ENCODE results near the gene GATAD2A. TPM values are rescaled to one million over a fixed set of nuclear protein-coding genes. Genes with fewer than 3 reads are reported as not detected.
A peak's percentile ranks its signal among the peaks of the same experiment; 100 is the strongest.

GATAD2A gene
- total and polyA plus RNA-seq, 2 of the 8 experiments (the other 6 are each of a cell fraction or from before 2014, with no cell fraction given) = 38.4 to 205 TPM

DNA sequence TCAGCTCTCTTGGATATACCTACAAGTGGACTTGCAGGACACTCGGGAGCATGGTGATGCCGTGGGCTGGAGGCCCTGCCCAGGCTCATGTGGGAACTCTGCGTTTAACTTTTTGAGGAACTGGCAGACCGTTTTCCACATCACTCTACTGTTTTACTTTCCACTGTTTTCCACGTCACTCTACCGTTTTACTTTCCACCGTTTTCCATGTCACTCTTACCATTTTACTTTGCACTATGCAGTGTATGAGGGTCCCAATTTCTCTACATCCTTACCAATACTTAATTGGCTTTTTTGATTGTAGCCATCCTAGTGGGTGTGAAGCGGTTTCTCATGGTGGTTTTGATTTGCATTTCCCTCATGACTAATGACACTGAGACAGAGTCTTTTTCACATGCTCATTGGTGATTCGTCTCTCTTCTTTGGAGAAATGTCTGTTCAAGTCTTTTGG, 40.5 kb downstream of the GATAD2A start:
- CTCF ChIA-PET (ENCODE audit: partially characterized antibody) = interaction anchor here (1.0 kb wide), 1 partner anchor 14 kb away, joined by 3 read pairs; no protein-coding TSS in a partner anchor
- no peak overlapping the region for H3K27ac ChIP-seq (ENCODE audit: low read depth, low read length)

More for the DNA sequence above, 40.5 kb downstream of the GATAD2A start:
- Histone ChIP-seq H3K4me1 (replicated peaks in 1 of 4; ENCODE audit: control insufficient read depth in 3 of 4, insufficient read depth in 4 of 4, low read length in 3 of 4) (peaks cover 7 to 18% (median 12%) of the 10 kb centered on the region in 4 experiments; a peak in 6 of 7 replicates), H3K23me2 (ENCODE audit: low read depth, low read length) (no peaks in the 10 kb centered on the region), H2AK5ac (ENCODE audit: low read depth, low read length) (no peak overlapping the region), H3K4me2 (ENCODE audit: insufficient read depth in 1 of 2, low read depth in 2 of 2, low read length in 2 of 2) (peak overlapping the region in 1 of 2 experiments; percentile 11; a peak in 1 of 4 replicates), H3K9ac (replicated peaks in 1 of 4; ENCODE audit: extremely low read depth in 1 of 4, low read depth in 3 of 4, low read length in 3 of 4) (no peak overlapping the region), H3K18ac (ENCODE audit: extremely low read depth, low read length) (no peak overlapping the region), H2BK5ac (ENCODE audit: low read depth, low read length) (no peak overlapping the region), H2AFZ (ENCODE audit: low read length) (no peak overlapping the region), H4K91ac (replicated peaks; ENCODE audit: insufficient read length, low read length) (no peak overlapping the region), H2BK120ac (replicated peaks; ENCODE audit: low read depth, low read length) (no peak overlapping the region), H3K14ac (ENCODE audit: insufficient read length) (no peak overlapping the region), H3K79me1 (ENCODE audit: low read depth, low read length) (peaks cover 41% of the 10 kb centered on the region), H3K9me3 (ENCODE audit: insufficient read depth in 2 of 2, low read depth in 1 of 2, low read length in 1 of 2) (no peaks in the 10 kb centered on the region), H3K36me3 (ENCODE audit: control insufficient read depth in 2 of 4, insufficient read depth in 4 of 4, low read length in 3 of 4) (no peaks in the 10 kb centered on the region), H3K4ac (replicated peaks; ENCODE audit: insufficient read length, low read depth, low read length) (no peak overlapping the region), H3K4me3 (ENCODE audit: extremely low read depth in 1 of 4, insufficient read depth in 2 of 4, low read depth in 3 of 4, low read length in 4 of 4) (no peak overlapping the region), H4K8ac (ENCODE audit: extremely low read depth, insufficient read depth, low read length) (no peak overlapping the region), H2BK15ac (ENCODE audit: low read length) (no peak overlapping the region), H2BK20ac (ENCODE audit: low read length) (no peak overlapping the region), H3K23ac (ENCODE audit: insufficient read length) (no peak overlapping the region), H3K56ac (replicated peaks; ENCODE audit: insufficient read length, low read depth, low read length) (no peak overlapping the region), H4K5ac (ENCODE audit: insufficient read length, low read depth, low read length) (no peak overlapping the region), H2BK12ac (ENCODE audit: low read depth, low read length) (0 out of 2 replicates have a peak overlapping the region, but pooled peaks have one; percentile 17), H4K20me1 (replicated peaks in 1 of 2; ENCODE audit: control insufficient read depth in 1 of 2, insufficient read depth in 2 of 2, low read length in 2 of 2) (peaks cover 33 to 51% of the 10 kb centered on the region in 2 experiments), H3K79me2 (ENCODE audit: control insufficient read depth in 1 of 2, insufficient read depth in 2 of 2, low read length in 2 of 2) (peaks cover 52 to 98% of the 10 kb centered on the region in 2 experiments), H3K27me3 (replicated peaks in 1 of 4; ENCODE audit: control insufficient read depth in 3 of 4, extremely low read depth in 1 of 4, insufficient read depth in 3 of 4, low read length in 3 of 4) (no peaks in the 10 kb centered on the region)
- 85 to 100% methylated on average over 3 to 9 of the region's 9 CpGs for WGBS, 2 experiments (ENCODE audit: extremely low coverage in 1 of 2, insufficient coverage in 1 of 2, insufficient read length in 1 of 2, insufficient replicate concordance in 2 of 2, low coverage in 1 of 2, low lambda C conversion rate in 2 of 2, missing lambda C conversion rate in 1 of 2)
- POLR2A ChIA-PET (ENCODE audit: partially characterized antibody) = no interaction called here
- DNase-seq (ENCODE audit: low read depth in 1 of 2, low spot score in 2 of 2) (no peak), FAIRE-seq (no peak)
- TF ChIP-seq RNF2 (IDR thresholded peaks at IDR 0.05; ENCODE audit: borderline replicate concordance, low read depth, low read length, missing control alignments, poor library complexity, severe bottlenecking) (no peak), SP4 (IDR thresholded peaks at IDR 0.05; ENCODE audit: low read length) (no peak), MAFK (IDR thresholded peaks at IDR 0.05; ENCODE audit: low read depth, low read length) (no peak), TBP (IDR thresholded peaks at IDR 0.05; ENCODE audit: low read depth, low read length) (no peak), KDM4A (IDR thresholded peaks at IDR 0.05; ENCODE audit: low read depth, low read length, severe bottlenecking) (no peak), HDAC6 (IDR thresholded peaks at IDR 0.05; ENCODE audit: low read depth, low read length) (no peak), NANOG (IDR thresholded peaks at IDR 0.05; ENCODE audit: insufficient read depth, low read depth, low read length, poor library complexity, severe bottlenecking) (no peak), SP2 (IDR thresholded peaks at IDR 0.05; ENCODE audit: low read length) (no peak), BACH1 (IDR thresholded peaks at IDR 0.05; ENCODE audit: low read length) (no peak)
- TF ChIP-seq, protein P1, sequence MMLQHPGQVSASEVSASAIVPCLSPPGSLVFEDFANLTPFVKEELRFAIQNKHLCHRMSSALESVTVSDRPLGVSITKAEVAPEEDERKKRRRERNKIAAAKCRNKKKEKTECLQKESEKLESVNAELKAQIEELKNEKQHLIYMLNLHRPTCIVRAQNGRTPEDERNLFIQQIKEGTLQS (IDR thresholded peaks at IDR 0.05; ENCODE audit: insufficient read depth, low read depth, low read length) = no peak

Measured in H1 (cell line).